IMR-90 (cell line): ENCODE data around the gene PITHD1. TPM values are rescaled to one million over a fixed set of nuclear protein-coding genes. Genes with fewer than 3 reads are reported as not detected.

ENCODE experiments used
- ATAC-seq: fragments of 200-7000 bp; cut with Tn5 transposase; 2 replicates; pipeline ENCODE4 v1.9.1; 2020; ENCODE audit warnings: low read depth, mild to moderate bottlenecking, moderate library complexity
- BruUV-seq: library from RNA; stranded (reverse); fragments of 400-500 nt; replicated peaks from 2 replicates; lab custom pipeline; 2021; lab: Mats Ljungman, UMichigan
- CTCF ChIA-PET: fragments of 300-600 bp; formaldehyde crosslinking; extraction: SDS; loops from one replicate; lab custom pipeline; 2021; ENCODE audit warnings: antibody characterized with exemption; lab: Yijun Ruan, JAX
- POLR2A ChIA-PET: fragments of 300-600 bp; sonication (Branson Sonifier 250); formaldehyde crosslinking; loops from one replicate; lab custom pipeline; 2022; ENCODE audit warnings: antibody characterized with exemption; ENCODE audit not compliant: unreplicated experiment; lab: Charles Lee
- DNase-seq: peaks from one replicate; pipeline ENCODE4 v3.0.0; 2013
- H2AFZ ChIP-seq: replicated peaks from 2 replicates; pipeline ENCODE3; 2013; ENCODE audit warnings: low read length, mild to moderate bottlenecking; ENCODE audit not compliant: poor library complexity
- H2AK5ac ChIP-seq: 2 replicates; pipeline ENCODE4 v1.6.1; 2013; ENCODE audit warnings: low read depth, low read length, inconsistent platforms
- H2AK9ac ChIP-seq: replicated peaks from 2 replicates; pipeline ENCODE3; 2013; ENCODE audit warnings: mild to moderate bottlenecking, low read depth, low read length, moderate library complexity; ENCODE audit not compliant: poor library complexity
- H2BK120ac ChIP-seq: 2 replicates; pipeline ENCODE4 v1.6.1; 2013; ENCODE audit warnings: low read depth, low read length, inconsistent platforms
- H2BK15ac ChIP-seq: 3 replicates; pipeline ENCODE4 v1.6.1; 2013; ENCODE audit warnings: low read depth, low read length, inconsistent platforms
- H2BK20ac ChIP-seq: 2 replicates; pipeline ENCODE4 v1.6.1; 2013; ENCODE audit warnings: low read depth, mild to moderate bottlenecking, inconsistent platforms, low read length, moderate library complexity
- H2BK5ac ChIP-seq: 2 replicates; pipeline ENCODE4 v1.6.1; 2013; ENCODE audit warnings: mild to moderate bottlenecking, low read depth, low read length, inconsistent platforms; ENCODE audit not compliant: poor library complexity, severe bottlenecking
- H3K14ac ChIP-seq: replicated peaks from 2 replicates; pipeline ENCODE4 v1.6.1; 2013; ENCODE audit warnings: low read depth, low read length, inconsistent platforms
- H3K18ac ChIP-seq: 2 replicates; pipeline ENCODE4 v1.6.1; 2013; ENCODE audit warnings: low read depth, low read length, control low read depth
- H3K23ac ChIP-seq: 2 replicates; pipeline ENCODE4 v1.6.1; 2013; ENCODE audit warnings: low read depth, low read length, inconsistent platforms
- H3K27ac ChIP-seq: 2 replicates; pipeline ENCODE4 v1.5.1; 2013; ENCODE audit warnings: mild to moderate bottlenecking, control low read depth, low read length; ENCODE audit not compliant: insufficient read depth
- H3K27me3 ChIP-seq: 2 replicates; pipeline ENCODE4 v1.6.1; 2013; ENCODE audit warnings: low read length; ENCODE audit not compliant: control insufficient read depth, insufficient read depth
- H3K36me3 ChIP-seq: 2 replicates; pipeline ENCODE4 v1.6.1; 2013; ENCODE audit warnings: low read length, mixed read lengths; ENCODE audit not compliant: control insufficient read depth, insufficient read depth
- H3K4ac ChIP-seq: 2 replicates; pipeline ENCODE4 v1.6.1; 2013; ENCODE audit warnings: low read depth, low read length, inconsistent platforms
- H3K4me1 ChIP-seq: 2 replicates; pipeline ENCODE4 v1.6.1; 2013; ENCODE audit warnings: low read length, mixed read lengths; ENCODE audit not compliant: control insufficient read depth, insufficient read depth
- H3K4me2 ChIP-seq: 2 replicates; pipeline ENCODE4 v1.6.1; 2013; ENCODE audit warnings: low read depth, mild to moderate bottlenecking, control low read depth, low read length, moderate library complexity
- H3K4me3 ChIP-seq: 2 replicates; pipeline ENCODE4 v1.5.1; 2013; ENCODE audit warnings: low read depth, mild to moderate bottlenecking, control low read depth, low read length, moderate library complexity; ENCODE audit not compliant: insufficient read depth
- H3K56ac ChIP-seq: 2 replicates; pipeline ENCODE4 v1.6.1; 2013; ENCODE audit warnings: low read length, inconsistent platforms; ENCODE audit not compliant: insufficient read depth; ENCODE audit errors: extremely low read depth
- H3K79me1 ChIP-seq, 2 experiments: 2 replicates each; pipeline ENCODE4 v1.6.1; 2013; ENCODE audit warnings: low read length in 2 of 2, inconsistent platforms in 1 of 2, low read depth in 1 of 2
- H3K9ac ChIP-seq: 2 replicates; pipeline ENCODE4 v1.6.1; 2013; ENCODE audit warnings: low read depth, low read length, control low read depth
- H3K9me1 ChIP-seq: 2 replicates; pipeline ENCODE4 v1.6.1; 2013; ENCODE audit warnings: low read length, inconsistent platforms; ENCODE audit not compliant: insufficient read depth
- H3K9me3 ChIP-seq: 2 replicates; pipeline ENCODE4 v1.6.1; 2013; ENCODE audit warnings: low read length; ENCODE audit not compliant: control insufficient read depth, insufficient read depth
- H4K20me1 ChIP-seq: 2 replicates; pipeline ENCODE4 v1.6.1; 2013; ENCODE audit warnings: low read length, inconsistent platforms; ENCODE audit not compliant: insufficient read depth
- H4K5ac ChIP-seq: 2 replicates; pipeline ENCODE4 v1.6.1; 2013; ENCODE audit warnings: mild to moderate bottlenecking, low read depth, low read length, control low read depth
- H4K8ac ChIP-seq, 2 experiments: 2 replicates each; pipeline ENCODE4 v1.6.1; 2013; ENCODE audit warnings: low read depth in 2 of 2, low read length in 2 of 2, control low read depth in 1 of 2, inconsistent platforms in 1 of 2
- H4K91ac ChIP-seq: 2 replicates; pipeline ENCODE4 v1.6.1; 2013; ENCODE audit warnings: low read depth, low read length, inconsistent platforms; ENCODE audit not compliant: insufficient read depth
- BHLHE40 ChIP-seq: fragments of 150-350 bp; IDR thresholded peaks from 2 replicates; pipeline ENCODE4 v1.6.1; 2016; ENCODE audit warnings: mild to moderate bottlenecking, low read depth, low read length
- CEBPB ChIP-seq: IDR thresholded peaks from 2 replicates; pipeline ENCODE4 v1.6.1; 2012; ENCODE audit warnings: low read depth, low read length, improper control_type of control experiment
- CHD1 ChIP-seq: IDR thresholded peaks from 2 replicates; pipeline ENCODE4 v1.6.1; 2012; ENCODE audit warnings: low read depth, low read length, improper control_type of control experiment
- FOS ChIP-seq: fragments of 150-350 bp; IDR thresholded peaks from 2 replicates; pipeline ENCODE4 v1.6.1; 2016; ENCODE audit warnings: low read depth, low read length
- MAFK ChIP-seq: IDR thresholded peaks from 2 replicates; pipeline ENCODE4 v1.6.1; 2012; ENCODE audit warnings: low read depth, low read length, improper control_type of control experiment
- MAZ ChIP-seq: IDR thresholded peaks from 2 replicates; pipeline ENCODE4 v1.6.1; 2012; ENCODE audit warnings: low read depth, mild to moderate bottlenecking, low read length, improper control_type of control experiment, moderate library complexity, borderline replicate concordance
- MXI1 ChIP-seq: IDR thresholded peaks from 2 replicates; pipeline ENCODE4 v1.6.1; 2012; ENCODE audit warnings: low read depth, mild to moderate bottlenecking, low read length, moderate library complexity, borderline replicate concordance
- NFE2L2 ChIP-seq: fragments of 150-350 bp; IDR thresholded peaks from 2 replicates; pipeline ENCODE4 v1.6.1; 2016; ENCODE audit warnings: low read depth, mild to moderate bottlenecking, low read length
- POLR2A ChIP-seq: IDR thresholded peaks from 2 replicates; pipeline ENCODE4 v1.6.1; 2012; ENCODE audit warnings: mild to moderate bottlenecking, low read depth, low read length
- RAD21 ChIP-seq: IDR thresholded peaks from 2 replicates; pipeline ENCODE4 v1.6.1; 2012; ENCODE audit warnings: low read length, improper control_type of control experiment
- RCOR1 ChIP-seq: IDR thresholded peaks from 2 replicates; pipeline ENCODE4 v1.6.1; 2012; ENCODE audit warnings: mild to moderate bottlenecking, low read length, improper control_type of control experiment; ENCODE audit not compliant: insufficient replicate concordance
- RFX5 ChIP-seq: IDR thresholded peaks from 2 replicates; pipeline ENCODE4 v1.8.0; 2012; ENCODE audit warnings: low read depth, mild to moderate bottlenecking, low read length, moderate library complexity
- SMC3 ChIP-seq: fragments of 150-350 bp; IDR thresholded peaks from 2 replicates; pipeline ENCODE4 v1.6.1; 2016; ENCODE audit warnings: low read depth, mild to moderate bottlenecking, antibody characterized with exemption, low read length, moderate library complexity
- WGBS, 2 experiments: methylation state at CpG; one replicate each; pipeline versions ENCODE4 v1.1.5 to v1.1.7; 2013; ENCODE audit warnings: missing lambda C conversion rate in 2 of 2; ENCODE audit not compliant: insufficient read length in 1 of 2; ENCODE audit errors: extremely low coverage in 2 of 2; 5-methylcytosine and 5-hydroxymethylcytosine counted together
- dilution Hi-C: fragments of 300-500 bp; cut with HindIII; formaldehyde crosslinking; loops from one replicate; pipeline ENCODE4 v1.14.3; 2018; ENCODE audit warnings: low sequenced_read_pairs; ENCODE audit not compliant: unreplicated experiment
- in situ Hi-C: fragments of 300-500 bp; cut with MboI; formaldehyde crosslinking; loops from 3 replicates; pipeline ENCODE4 v1.14.3; 2019; ENCODE audit warnings: low sequenced_read_pairs, inconsistent platforms, mixed read lengths
- intact Hi-C: fragments of 100-400 bp; cut with micrococcal nuclease; formaldehyde crosslinking; loops from 2 replicates; pipeline ENCODE4 v1.10.0; 2022
- polyA plus RNA-seq, 3 experiments: library from polyadenylated mRNA; depleted of rRNA; stranded (reverse); fragments of >200 nt; gene quantifications; 2 replicates each; pipeline ENCODE4 v1.2.3, GENCODE V29; 2012; ENCODE audit warnings: low replicate concordance in 1 of 3
- total RNA-seq: library from RNA; depleted of rRNA; stranded (reverse); fragments of >200 nt; gene quantifications from 2 replicates; pipeline ENCODE4 v1.2.3, GENCODE V29; 2012
- TF ChIP-seq, protein P1 (sequence below): fragments of 150-350 bp; IDR thresholded peaks from 2 replicates; pipeline ENCODE4 v1.6.1; 2017; ENCODE audit warnings: mild to moderate bottlenecking, antibody characterized with exemption, low read length, low read depth
- TF ChIP-seq, protein P2 (sequence below): fragments of 150-350 bp; IDR thresholded peaks from 2 replicates; pipeline ENCODE4 v1.6.1; 2016; ENCODE audit warnings: low read depth, mild to moderate bottlenecking, low read length, moderate library complexity, borderline replicate concordance
- TF ChIP-seq, protein P3 (sequence below): conservative IDR thresholded peaks from 2 replicates; pipeline ENCODE4 v1.5.1; 2012; ENCODE audit warnings: mild to moderate bottlenecking, low read depth, low read length, improper control_type of control experiment

Gene PITHD1
- total and polyA plus RNA-seq, 2 of the 4 experiments (the other 2 are of a cell fraction), result 23.8 to 32.0 TPM

DNA sequence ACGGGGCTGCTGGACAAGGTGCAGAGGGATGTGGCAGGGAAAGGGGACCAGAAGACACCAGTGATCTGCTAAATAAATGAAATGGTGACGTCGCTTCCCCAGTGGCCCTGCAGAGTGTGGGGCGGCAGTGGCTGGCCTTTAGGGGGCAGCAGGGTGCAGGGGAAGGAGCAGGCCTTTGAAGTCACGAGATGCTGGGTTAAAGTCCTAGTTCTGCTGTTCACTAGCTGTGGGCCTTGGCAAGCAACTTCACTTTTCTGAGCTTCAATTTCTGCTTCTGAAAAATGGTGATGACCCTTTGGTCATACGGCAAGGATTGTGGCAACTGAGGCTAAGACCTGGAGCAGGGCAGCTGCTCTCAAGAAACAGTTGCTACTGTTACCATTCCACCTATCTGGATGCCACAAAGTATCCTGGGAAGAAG lies 31.5 kb downstream of the PITHD1 start:
- Histone ChIP-seq H3K79me1 (no peaks in the 10 kb centered on the region), H3K9me3 (no peaks in the 10 kb centered on the region), H3K36me3 (peaks cover 38% of the 10 kb centered on the region), H4K5ac (no peak overlapping the region), H4K91ac (no peak overlapping the region), H3K4me1 (no peaks in the 10 kb centered on the region), H3K4me2 (no peak overlapping the region), H3K9ac (no peak overlapping the region), H3K14ac (no peak overlapping the region), H3K9me1 (peaks cover 10% of the 10 kb centered on the region; the same call in 1 of the 2 replicates), H3K23ac (no peak overlapping the region), H3K4ac (no peak overlapping the region), H2AFZ (peak overlapping the region; percentile 35), H3K18ac (no peak overlapping the region), H2AK9ac (peak overlapping the region; percentile 28), H2BK120ac (no peak overlapping the region), H2AK5ac (no peak overlapping the region), H4K8ac (no peak overlapping the region), H2BK20ac (no peak overlapping the region), H3K27me3 (no peaks in the 10 kb centered on the region), H3K4me3 (no peak overlapping the region), H2BK5ac (no peak overlapping the region), H3K56ac (no peak overlapping the region), H2BK15ac (no peak overlapping the region), H4K20me1 (no peaks in the 10 kb centered on the region), H3K27ac (no peak overlapping the region)
- CTCF ChIA-PET, result interaction anchor here (0.5 to 2.0 kb wide), 4 partner anchors 9 to 107 kb away, joined by 3 to 7 read pairs (median 4); no protein-coding TSS in a partner anchor
- in situ Hi-C loops (no loop called here), dilution Hi-C loops (no loop called here), intact Hi-C loops (loop anchor here (1.0 to 5.0 kb wide), 2 partner anchors 59 to 218 kb away; partner anchors contain the start of gene FUCA1)
- ATAC-seq, result peak; percentile 91
- no TSS peak for BruUV-seq
- 44% methylated on average over 1 of the region's 6 CpGs; no CpG with 5 or more reads in 1 of the 2 experiments for WGBS, 2 experiments
- peak; percentile 51 for DNase-seq
- POLR2A ChIA-PET, result no interaction called here
- peak; percentile 90 for TF ChIP-seq BHLHE40
- no peak for TF ChIP-seq CHD1
- TF ChIP-seq RAD21, result peak; percentile 74
- TF ChIP-seq, protein P1, sequence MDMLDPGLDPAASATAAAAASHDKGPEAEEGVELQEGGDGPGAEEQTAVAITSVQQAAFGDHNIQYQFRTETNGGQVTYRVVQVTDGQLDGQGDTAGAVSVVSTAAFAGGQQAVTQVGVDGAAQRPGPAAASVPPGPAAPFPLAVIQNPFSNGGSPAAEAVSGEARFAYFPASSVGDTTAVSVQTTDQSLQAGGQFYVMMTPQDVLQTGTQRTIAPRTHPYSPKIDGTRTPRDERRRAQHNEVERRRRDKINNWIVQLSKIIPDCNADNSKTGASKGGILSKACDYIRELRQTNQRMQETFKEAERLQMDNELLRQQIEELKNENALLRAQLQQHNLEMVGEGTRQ, result 0 out of 2 replicates have a peak, but pooled peaks have one; percentile 14
- peak; percentile 49 for TF ChIP-seq SMC3
- TF ChIP-seq, protein P2, sequence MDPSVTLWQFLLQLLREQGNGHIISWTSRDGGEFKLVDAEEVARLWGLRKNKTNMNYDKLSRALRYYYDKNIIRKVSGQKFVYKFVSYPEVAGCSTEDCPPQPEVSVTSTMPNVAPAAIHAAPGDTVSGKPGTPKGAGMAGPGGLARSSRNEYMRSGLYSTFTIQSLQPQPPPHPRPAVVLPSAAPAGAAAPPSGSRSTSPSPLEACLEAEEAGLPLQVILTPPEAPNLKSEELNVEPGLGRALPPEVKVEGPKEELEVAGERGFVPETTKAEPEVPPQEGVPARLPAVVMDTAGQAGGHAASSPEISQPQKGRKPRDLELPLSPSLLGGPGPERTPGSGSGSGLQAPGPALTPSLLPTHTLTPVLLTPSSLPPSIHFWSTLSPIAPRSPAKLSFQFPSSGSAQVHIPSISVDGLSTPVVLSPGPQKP, result no peak
- no peak for TF ChIP-seq MXI1
- TF ChIP-seq MAFK, result no peak
- TF ChIP-seq POLR2A, result no peak
- TF ChIP-seq MAZ, result no peak
- TF ChIP-seq CEBPB, result no peak
- no peak for TF ChIP-seq RFX5
- no peak for TF ChIP-seq NFE2L2
- no peak for TF ChIP-seq FOS
- TF ChIP-seq RCOR1, result no peak
- TF ChIP-seq, protein P3, sequence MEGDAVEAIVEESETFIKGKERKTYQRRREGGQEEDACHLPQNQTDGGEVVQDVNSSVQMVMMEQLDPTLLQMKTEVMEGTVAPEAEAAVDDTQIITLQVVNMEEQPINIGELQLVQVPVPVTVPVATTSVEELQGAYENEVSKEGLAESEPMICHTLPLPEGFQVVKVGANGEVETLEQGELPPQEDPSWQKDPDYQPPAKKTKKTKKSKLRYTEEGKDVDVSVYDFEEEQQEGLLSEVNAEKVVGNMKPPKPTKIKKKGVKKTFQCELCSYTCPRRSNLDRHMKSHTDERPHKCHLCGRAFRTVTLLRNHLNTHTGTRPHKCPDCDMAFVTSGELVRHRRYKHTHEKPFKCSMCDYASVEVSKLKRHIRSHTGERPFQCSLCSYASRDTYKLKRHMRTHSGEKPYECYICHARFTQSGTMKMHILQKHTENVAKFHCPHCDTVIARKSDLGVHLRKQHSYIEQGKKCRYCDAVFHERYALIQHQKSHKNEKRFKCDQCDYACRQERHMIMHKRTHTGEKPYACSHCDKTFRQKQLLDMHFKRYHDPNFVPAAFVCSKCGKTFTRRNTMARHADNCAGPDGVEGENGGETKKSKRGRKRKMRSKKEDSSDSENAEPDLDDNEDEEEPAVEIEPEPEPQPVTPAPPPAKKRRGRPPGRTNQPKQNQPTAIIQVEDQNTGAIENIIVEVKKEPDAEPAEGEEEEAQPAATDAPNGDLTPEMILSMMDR, result peak; percentile 75
